Body of pancreas (tissue), 4 donors: ENCODE data around the gene ATP4B.

Experiments used
- POLR2A ChIP-seq, 3 donors: fragments of 450-650 bp; IDR thresholded peaks; one replicate each; pipeline ENCODE4 v1.6.1; 2016; ENCODE audit warnings: antibody characterized with exemption in 3 of 3, mild to moderate bottlenecking in 2 of 3
- TF ChIP-seq, protein P1 (sequence below), 7 experiments: fragments of 450-650 bp in 4 of 7; fragments of 200-600 bp in 3 of 7; sonication (generic) in 3 of 7; IDR thresholded peaks; one replicate each; pipeline ENCODE4 v1.5.1; 2016 to 2019; ENCODE audit warnings: antibody characterized with exemption in 7 of 7

- TF ChIP-seq, protein P1, sequence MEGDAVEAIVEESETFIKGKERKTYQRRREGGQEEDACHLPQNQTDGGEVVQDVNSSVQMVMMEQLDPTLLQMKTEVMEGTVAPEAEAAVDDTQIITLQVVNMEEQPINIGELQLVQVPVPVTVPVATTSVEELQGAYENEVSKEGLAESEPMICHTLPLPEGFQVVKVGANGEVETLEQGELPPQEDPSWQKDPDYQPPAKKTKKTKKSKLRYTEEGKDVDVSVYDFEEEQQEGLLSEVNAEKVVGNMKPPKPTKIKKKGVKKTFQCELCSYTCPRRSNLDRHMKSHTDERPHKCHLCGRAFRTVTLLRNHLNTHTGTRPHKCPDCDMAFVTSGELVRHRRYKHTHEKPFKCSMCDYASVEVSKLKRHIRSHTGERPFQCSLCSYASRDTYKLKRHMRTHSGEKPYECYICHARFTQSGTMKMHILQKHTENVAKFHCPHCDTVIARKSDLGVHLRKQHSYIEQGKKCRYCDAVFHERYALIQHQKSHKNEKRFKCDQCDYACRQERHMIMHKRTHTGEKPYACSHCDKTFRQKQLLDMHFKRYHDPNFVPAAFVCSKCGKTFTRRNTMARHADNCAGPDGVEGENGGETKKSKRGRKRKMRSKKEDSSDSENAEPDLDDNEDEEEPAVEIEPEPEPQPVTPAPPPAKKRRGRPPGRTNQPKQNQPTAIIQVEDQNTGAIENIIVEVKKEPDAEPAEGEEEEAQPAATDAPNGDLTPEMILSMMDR (IDR thresholded peaks at IDR 0.05): no peak
- no peak for TF ChIP-seq POLR2A (IDR thresholded peaks at IDR 0.05)
Observed at GRCh38 chr13:113655346-113656002, 2.5 kb downstream of the ATP4B start.
